K562 (cell line): Measurements from ENCODE around the gene TK1. TPM values are rescaled to one million over a fixed set of nuclear protein-coding genes. Genes with fewer than 3 reads are reported as not detected.
A peak's percentile ranks its signal among the peaks of the same experiment; 100 is the strongest.

Source experiments
- BDP1 ChIP-seq: IDR thresholded peaks from 3 replicates; pipeline ENCODE4 v1.6.1; 2011; ENCODE audit not compliant: insufficient read length, insufficient read depth
- BHLHE40 ChIP-seq: IDR thresholded peaks from 2 replicates; pipeline ENCODE4 v1.6.1; 2011; ENCODE audit warnings: low read length, improper control_type of control experiment
- CHD7 ChIP-seq: fragments of 200-600 bp; sonication (generic); IDR thresholded peaks from one replicate; pipeline ENCODE4 v1.6.1; 2012; ENCODE audit warnings: mild to moderate bottlenecking, low read depth, low read length, inconsistent platforms
- JUN ChIP-seq, 2 experiments: sonication (generic) in 1 of 2; formaldehyde crosslinking in 1 of 2; IDR thresholded peaks; 2 replicates each; pipeline versions ENCODE4 v1.6.1 to v1.8.0; 2012 to 2022; ENCODE audit warnings: borderline replicate concordance in 2 of 2, mild to moderate bottlenecking in 2 of 2, improper control_type of control experiment in 1 of 2, low read depth in 1 of 2, low read length in 1 of 2, missing genetic modification reagents in 1 of 2
- THAP12 ChIP-seq: fragments of 250-450 bp; sonication (Bioruptor Pico); IDR thresholded peaks from 2 replicates; pipeline ENCODE4 v1.9.0; 2021; ENCODE audit warnings: mild to moderate bottlenecking, inconsistent platforms
- THRAP3 ChIP-seq: fragments of 450-650 bp; IDR thresholded peaks from 2 replicates; pipeline ENCODE4 v1.6.1; 2016; ENCODE audit warnings: mild to moderate bottlenecking, inconsistent platforms, borderline replicate concordance
- ZNF696 ChIP-seq: fragments of 250-450 bp; sonication (Bioruptor Pico); conservative IDR thresholded peaks from 2 replicates; pipeline ENCODE4 v1.4.0; 2020; ENCODE audit warnings: mild to moderate bottlenecking, moderate library complexity
- ZNF764 ChIP-seq: fragments of 250-450 bp; sonication (Bioruptor Pico); IDR thresholded peaks from 2 replicates; pipeline ENCODE4 v1.4.0; 2020; ENCODE audit warnings: low read depth, mild to moderate bottlenecking, moderate library complexity
- polyA plus RNA-seq, 8 experiments: library from polyadenylated mRNA; depleted of rRNA in 4 of 8; stranded (reverse) in 5 of 8; unstranded in 3 of 8; fragments of >200 nt; fragmentation: Nextera tagmentation in 2 of 8; fragmentation: Illumina TruSeq in 1 of 8; extraction: Ambion mirVana in 2 of 8; extraction: Trizol in 1 of 8; gene quantifications; 2 replicates each; pipeline versions ENCODE4 v1.2.1 to v1.2.3, GENCODE V29; 2011 to 2014; ENCODE audit warnings: inconsistent platforms in 1 of 8, missing spikeins in 1 of 8
- total RNA-seq, 7 experiments: library from RNA; depleted of rRNA in 6 of 7; stranded (reverse); fragments of >200 nt in 6 of 7; fragmentation: Illumina TruSeq in 2 of 7; extraction: Trizol in 2 of 7; gene quantifications; 2 replicates each; pipeline versions ENCODE4 v1.2.1 to v1.2.3, GENCODE V29; 2011 to 2021; ENCODE audit warnings: low replicate concordance in 1 of 7
- TF ChIP-seq, protein P1 (sequence below): fragments of 250-450 bp; sonication (Bioruptor Pico); IDR thresholded peaks from 2 replicates; pipeline ENCODE4 v1.5.1; 2021; ENCODE audit warnings: mild to moderate bottlenecking

Gene TK1
- total and polyA plus RNA-seq, 9 of the 15 experiments (the other 6 are each of a cell fraction or from before 2014, with no cell fraction given), result 8.4 to 280 (median 103) TPM

GRCh38 chr17:78186692-78187595 is at the start of gene TK1, which contains the start of gene AFMID (continued):
- TF ChIP-seq THAP12 (peak; percentile 53; the same call in 1 of the 2 replicates), ZNF764 (CRISPR knock-in tag) (no peak), BDP1 (no peak), THRAP3 (no peak), JUN (IDR thresholded peaks at IDR 0.05; ENCODE audit: borderline replicate concordance, low read depth, low read length) (peak; percentile 58; the same call in 1 of the 2 replicates), JUN (CRISPR knock-in tag; IDR thresholded peaks at IDR 0.05; ENCODE audit: borderline replicate concordance) (no peak; the same call in 1 of the 2 replicates), BHLHE40 (no peak; the same call in 1 of the 2 replicates), CHD7 (no peak), ZNF696 (CRISPR knock-in tag) (no peak)
- TF ChIP-seq, protein P1, sequence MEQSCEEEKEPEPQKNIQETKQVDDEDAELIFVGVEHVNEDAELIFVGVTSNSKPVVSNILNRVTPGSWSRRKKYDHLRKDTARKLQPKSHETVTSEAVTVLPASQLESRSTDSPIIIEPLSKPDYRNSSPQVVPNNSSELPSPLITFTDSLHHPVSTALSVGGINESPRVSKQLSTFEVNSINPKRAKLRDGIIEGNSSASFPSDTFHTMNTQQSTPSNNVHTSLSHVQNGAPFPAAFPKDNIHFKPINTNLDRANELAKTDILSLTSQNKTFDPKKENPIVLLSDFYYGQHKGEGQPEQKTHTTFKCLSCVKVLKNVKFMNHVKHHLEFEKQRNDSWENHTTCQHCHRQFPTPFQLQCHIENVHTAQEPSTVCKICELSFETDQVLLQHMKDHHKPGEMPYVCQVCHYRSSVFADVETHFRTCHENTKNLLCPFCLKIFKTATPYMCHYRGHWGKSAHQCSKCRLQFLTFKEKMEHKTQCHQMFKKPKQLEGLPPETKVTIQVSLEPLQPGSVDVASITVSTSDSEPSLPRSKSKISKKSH, result no peak
